Measurements from ENCODE around the gene GID8. TPM values are rescaled to one million over a fixed set of nuclear protein-coding genes. Genes with fewer than 3 reads are reported as not detected.

The GID8 gene
- total RNA-seq, 1 donor from 2014 or later = 26.2 TPM

DNA sequence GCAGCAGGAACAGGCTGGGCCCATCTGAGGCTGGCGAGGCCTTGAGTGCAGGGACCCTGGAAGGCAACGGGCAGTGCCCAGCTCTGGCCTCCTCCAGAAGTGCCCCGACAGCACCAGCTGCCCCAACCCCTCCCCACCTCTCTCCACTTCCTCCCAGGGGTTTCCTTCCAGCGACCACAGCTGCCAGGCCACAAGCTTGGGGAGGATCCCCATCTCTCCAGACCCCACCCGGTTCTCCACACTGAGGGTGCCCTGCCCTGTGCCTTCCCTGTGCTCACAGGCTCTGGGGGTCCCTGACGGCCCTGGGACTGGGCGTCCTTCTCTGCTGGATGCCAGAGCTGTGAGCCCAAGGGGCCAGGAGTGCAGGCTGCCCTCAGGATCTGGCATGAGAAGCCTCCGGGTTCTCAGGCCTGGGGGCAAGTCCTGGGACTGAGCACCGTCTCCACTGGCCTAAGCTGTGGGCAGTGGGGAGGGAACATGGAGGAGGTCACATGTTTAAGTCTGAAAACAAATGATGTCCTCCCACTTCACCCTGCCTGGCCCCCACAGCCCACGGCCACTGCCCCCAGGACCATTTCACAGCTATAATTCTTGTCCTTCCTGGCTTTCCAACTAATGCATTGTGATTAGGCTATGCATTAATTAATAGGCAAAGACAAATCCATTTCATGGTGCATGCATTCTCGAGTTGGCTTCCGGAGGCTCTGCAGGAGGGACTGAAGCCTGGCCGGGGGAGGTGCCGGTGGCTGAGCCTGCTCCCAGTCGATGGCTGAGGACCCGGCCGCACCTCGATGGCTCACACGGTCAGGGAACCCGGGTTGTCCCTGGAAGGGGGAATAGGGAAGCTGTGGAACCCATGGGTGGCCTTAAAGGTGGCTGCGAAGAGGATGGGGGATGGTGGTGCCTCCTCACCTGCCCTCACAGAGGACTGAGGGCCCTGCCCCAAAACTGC, 44.5 kb downstream of the GID8 start:
- Histone ChIP-seq H3K36me3 (no peaks in the 10 kb centered on the region), H3K9me3 (no peaks in the 10 kb centered on the region), H3K27ac (no peak overlapping the region), H3K4me3 (no peak overlapping the region), H3K4me1 (no peaks in the 10 kb centered on the region), H3K27me3 (ENCODE audit: low read depth) (peaks cover 82% of the 10 kb centered on the region)
- TF ChIP-seq, protein P1, sequence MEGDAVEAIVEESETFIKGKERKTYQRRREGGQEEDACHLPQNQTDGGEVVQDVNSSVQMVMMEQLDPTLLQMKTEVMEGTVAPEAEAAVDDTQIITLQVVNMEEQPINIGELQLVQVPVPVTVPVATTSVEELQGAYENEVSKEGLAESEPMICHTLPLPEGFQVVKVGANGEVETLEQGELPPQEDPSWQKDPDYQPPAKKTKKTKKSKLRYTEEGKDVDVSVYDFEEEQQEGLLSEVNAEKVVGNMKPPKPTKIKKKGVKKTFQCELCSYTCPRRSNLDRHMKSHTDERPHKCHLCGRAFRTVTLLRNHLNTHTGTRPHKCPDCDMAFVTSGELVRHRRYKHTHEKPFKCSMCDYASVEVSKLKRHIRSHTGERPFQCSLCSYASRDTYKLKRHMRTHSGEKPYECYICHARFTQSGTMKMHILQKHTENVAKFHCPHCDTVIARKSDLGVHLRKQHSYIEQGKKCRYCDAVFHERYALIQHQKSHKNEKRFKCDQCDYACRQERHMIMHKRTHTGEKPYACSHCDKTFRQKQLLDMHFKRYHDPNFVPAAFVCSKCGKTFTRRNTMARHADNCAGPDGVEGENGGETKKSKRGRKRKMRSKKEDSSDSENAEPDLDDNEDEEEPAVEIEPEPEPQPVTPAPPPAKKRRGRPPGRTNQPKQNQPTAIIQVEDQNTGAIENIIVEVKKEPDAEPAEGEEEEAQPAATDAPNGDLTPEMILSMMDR (IDR thresholded peaks at IDR 0.05) = no peak
- ATAC-seq = no peak
- intact Hi-C loops (cut with DNase I) = no loop called here
- no peak for DNase-seq

DNA sequence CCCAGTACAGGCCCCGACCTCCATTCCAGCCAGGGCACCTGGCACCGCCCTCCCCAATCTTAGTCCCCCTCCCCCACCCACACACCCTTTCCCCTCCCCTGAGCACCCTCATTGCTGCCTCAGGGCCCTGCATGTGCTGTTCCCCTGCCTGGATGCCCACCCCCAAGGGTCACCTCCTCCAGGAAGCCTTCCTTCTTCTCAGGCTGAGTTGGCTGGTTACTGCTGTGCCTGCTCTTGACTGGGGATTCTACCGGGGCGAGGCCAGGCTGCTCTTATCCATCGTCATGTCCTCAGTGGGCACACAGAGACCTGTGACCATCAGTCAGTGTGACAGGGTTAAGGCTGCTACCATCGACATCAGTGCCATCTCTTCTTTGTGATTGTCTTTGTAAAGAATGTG, 45.3 kb downstream of the GID8 start:
- no peak overlapping the region for H3K27ac ChIP-seq
- H3K9me3 ChIP-seq = no peaks in the 10 kb centered on the region
- H3K4me1 ChIP-seq = no peaks in the 10 kb centered on the region
- H3K27me3 ChIP-seq (ENCODE audit: low read depth) = peaks cover 73% of the 10 kb centered on the region
- TF ChIP-seq, protein P1 (IDR thresholded peaks at IDR 0.05) = no peak
- intact Hi-C loops (cut with DNase I) = no loop called here
- H3K36me3 ChIP-seq = no peaks in the 10 kb centered on the region
- ATAC-seq (no peak), DNase-seq (no peak)
- H3K4me3 ChIP-seq = no peak overlapping the region

DNA sequence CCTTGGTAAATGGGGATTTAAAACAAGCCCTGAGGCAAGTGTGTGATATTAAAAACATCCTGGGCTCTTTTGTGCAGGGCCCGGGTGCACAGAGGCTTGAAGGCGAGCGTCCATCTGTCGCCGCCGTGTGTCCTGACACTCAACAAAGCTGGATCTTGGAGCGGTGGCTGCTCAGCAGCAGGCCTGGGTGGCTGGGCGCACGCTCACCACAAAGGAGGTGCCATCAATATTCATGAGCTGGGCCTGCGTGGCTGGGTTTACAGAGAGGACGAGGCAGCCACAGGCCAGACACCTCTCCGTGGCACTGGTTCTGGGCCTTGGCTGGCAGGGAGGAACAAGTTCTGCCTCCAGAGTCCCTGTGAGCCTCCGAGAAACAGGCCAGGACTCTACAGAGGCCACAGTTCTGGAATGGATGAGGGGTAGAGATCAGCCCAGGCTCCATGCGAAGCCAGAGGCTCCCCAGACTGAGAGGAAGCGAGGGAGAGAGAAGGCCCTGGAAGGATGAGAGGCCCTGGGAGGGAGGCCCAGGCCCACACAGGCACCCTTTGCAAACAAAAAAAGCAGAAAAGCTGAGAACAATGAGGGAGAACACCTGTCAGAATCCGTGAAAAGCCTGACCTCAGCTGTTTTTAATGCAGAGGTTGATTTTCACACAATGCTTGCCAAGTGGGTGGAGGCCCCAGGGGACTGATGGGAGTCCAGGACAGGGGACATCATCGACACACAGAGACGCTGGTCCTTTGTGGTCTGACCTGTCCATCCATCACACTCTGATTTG, 46.9 kb downstream of the GID8 start:
- ATAC-seq (no peak), DNase-seq (no peak)

DNA sequence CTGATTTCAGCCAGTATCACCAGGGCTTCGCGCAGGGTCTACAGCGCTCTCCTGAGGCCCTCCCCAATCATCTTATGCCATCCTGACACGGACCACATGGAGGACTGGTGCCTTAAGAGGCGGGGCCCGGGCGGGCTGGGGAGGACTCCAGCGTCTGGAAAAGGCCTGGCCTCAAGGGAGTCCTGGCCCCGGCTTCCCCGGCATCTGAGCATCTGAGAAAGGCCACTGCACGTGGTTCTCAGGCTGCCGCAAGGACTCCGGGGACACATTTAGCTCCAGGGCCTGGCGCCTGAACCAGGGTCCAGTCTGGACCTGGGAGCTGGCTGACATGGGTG, 47.5 kb downstream of the GID8 start:
- DNase-seq (no peak), ATAC-seq (no peak)
- no peaks in the 10 kb centered on the region for H3K9me3 ChIP-seq
- intact Hi-C loops (cut with DNase I) = no loop called here
- no peaks in the 10 kb centered on the region for H3K36me3 ChIP-seq
- TF ChIP-seq, protein P1 (IDR thresholded peaks at IDR 0.05) = no peak
- no peaks in the 10 kb centered on the region for H3K4me1 ChIP-seq
- H3K27me3 ChIP-seq (ENCODE audit: low read depth) = peaks cover 51% of the 10 kb centered on the region
- H3K4me3 ChIP-seq = no peak overlapping the region
- H3K27ac ChIP-seq = no peak overlapping the region

More for the DNA sequence above, 46.9 kb downstream of the GID8 start:
- H3K27ac ChIP-seq = no peak overlapping the region
- peaks cover 57% of the 10 kb centered on the region for H3K27me3 ChIP-seq (ENCODE audit: low read depth)
- H3K4me1 ChIP-seq = no peaks in the 10 kb centered on the region
- TF ChIP-seq, protein P1 (IDR thresholded peaks at IDR 0.05) = no peak
- no peak overlapping the region for H3K4me3 ChIP-seq
- H3K9me3 ChIP-seq = no peaks in the 10 kb centered on the region
- no peaks in the 10 kb centered on the region for H3K36me3 ChIP-seq
- intact Hi-C loops (cut with DNase I) = no loop called here

DNA sequence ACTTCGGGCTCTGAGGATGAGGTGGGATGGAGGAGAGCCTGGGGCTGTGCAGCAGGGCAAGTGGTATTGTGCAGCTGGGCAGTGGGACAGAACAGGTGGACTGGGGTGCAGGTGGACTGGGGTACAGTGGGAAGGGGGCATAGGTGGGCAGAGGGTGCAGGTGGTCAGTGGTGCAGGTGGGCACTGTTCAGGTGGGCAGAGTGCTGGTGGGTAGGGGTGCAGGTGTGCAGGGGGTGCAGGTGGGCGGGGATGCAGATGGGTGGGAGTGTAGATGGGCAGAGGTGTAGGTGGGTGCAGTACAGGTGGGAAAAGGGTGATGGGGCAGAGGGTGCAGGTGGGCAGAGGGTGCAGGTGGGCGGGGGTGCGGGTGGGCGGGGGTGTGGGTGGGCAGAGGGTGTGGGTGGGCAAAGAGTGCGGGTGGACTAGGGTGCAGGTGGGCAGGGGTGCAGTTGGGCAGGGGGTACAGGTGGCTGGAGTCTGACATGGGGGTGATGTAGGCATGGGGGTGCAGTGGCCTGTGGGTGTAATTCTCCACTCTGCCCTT, 48.4 kb downstream of the GID8 start:
- no peak overlapping the region for H3K27ac ChIP-seq
- peaks cover 45% of the 10 kb centered on the region for H3K27me3 ChIP-seq (ENCODE audit: low read depth)
- DNase-seq = no peak
- peak in 1 of 2 donors; percentile 5 for ATAC-seq
- intact Hi-C loops (cut with DNase I) = no loop called here
- no peaks in the 10 kb centered on the region for H3K36me3 ChIP-seq
- H3K4me3 ChIP-seq = no peak overlapping the region
- TF ChIP-seq, protein P1 (IDR thresholded peaks at IDR 0.05) = no peak
- no peaks in the 10 kb centered on the region for H3K9me3 ChIP-seq
- no peaks in the 10 kb centered on the region for H3K4me1 ChIP-seq
